Measurements from ENCODE around the gene LRRC71. TPM values are rescaled to one million over a fixed set of nuclear protein-coding genes. Genes with fewer than 3 reads are reported as not detected.
"Not testable (repeated sequence)": the region's sequence is repeated elsewhere in the genome, so short reads cannot be mapped to it uniquely, and the experiment has no call there.

Gene LRRC71
- total RNA-seq, 4 donors from 2014 or later = not detected

DNA sequence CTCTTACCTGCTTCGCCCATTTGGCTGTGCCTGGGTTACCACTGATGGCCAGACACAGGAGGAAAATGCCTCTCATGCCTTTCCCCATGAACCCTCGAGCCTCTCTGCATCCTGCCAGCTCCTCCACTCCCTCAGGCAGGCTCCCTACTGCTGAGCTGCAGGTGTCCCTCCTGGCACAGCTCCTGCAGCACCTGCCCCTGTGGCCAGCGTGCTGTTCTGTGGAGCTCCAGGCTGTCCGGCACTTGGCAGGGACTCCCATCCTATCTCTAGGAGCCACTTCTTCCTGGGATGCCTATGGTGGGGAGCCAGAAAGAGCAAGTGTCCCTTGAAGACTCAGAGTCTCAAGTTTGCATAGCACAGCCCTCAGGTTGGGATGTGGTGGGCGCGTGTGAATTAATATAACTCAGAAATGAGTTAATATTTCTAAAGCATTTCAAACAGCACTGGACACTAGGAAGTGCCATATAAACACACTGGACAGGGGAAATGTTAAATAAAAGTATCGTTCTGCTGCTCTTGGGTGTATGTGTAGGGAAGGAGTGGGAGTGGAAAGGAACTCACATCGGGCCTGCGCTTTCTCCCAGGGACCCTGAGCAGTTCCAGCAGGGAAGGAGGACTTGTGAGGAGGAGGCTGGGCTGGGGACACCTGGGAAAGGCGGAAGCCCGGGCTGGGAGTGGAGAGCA lies 2.7 kb downstream of the LRRC71 start:
- H3K27ac ChIP-seq = no peak overlapping the region
- no peaks in the 10 kb centered on the region for H3K36me3 ChIP-seq
- TF ChIP-seq POLR2AphosphoS5 (IDR thresholded peaks at IDR 0.05) = no peak
- no peak for TF ChIP-seq POLR2A (IDR thresholded peaks at IDR 0.05)
- TF ChIP-seq, protein P1, sequence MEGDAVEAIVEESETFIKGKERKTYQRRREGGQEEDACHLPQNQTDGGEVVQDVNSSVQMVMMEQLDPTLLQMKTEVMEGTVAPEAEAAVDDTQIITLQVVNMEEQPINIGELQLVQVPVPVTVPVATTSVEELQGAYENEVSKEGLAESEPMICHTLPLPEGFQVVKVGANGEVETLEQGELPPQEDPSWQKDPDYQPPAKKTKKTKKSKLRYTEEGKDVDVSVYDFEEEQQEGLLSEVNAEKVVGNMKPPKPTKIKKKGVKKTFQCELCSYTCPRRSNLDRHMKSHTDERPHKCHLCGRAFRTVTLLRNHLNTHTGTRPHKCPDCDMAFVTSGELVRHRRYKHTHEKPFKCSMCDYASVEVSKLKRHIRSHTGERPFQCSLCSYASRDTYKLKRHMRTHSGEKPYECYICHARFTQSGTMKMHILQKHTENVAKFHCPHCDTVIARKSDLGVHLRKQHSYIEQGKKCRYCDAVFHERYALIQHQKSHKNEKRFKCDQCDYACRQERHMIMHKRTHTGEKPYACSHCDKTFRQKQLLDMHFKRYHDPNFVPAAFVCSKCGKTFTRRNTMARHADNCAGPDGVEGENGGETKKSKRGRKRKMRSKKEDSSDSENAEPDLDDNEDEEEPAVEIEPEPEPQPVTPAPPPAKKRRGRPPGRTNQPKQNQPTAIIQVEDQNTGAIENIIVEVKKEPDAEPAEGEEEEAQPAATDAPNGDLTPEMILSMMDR (IDR thresholded peaks at IDR 0.05) = no peak
- no peak for TF ChIP-seq EP300 (IDR thresholded peaks at IDR 0.05)
- peaks cover 90% of the 10 kb centered on the region for H3K27me3 ChIP-seq
- WGBS = 24% methylated on average over 8 of the region's 11 CpGs
- no peaks in the 10 kb centered on the region for H3K9me3 ChIP-seq
- no peak overlapping the region for H3K4me3 ChIP-seq
- no peak for DNase-seq (ENCODE audit: low spot score in 2 of 2)
- H3K4me1 ChIP-seq = peaks cover 33% of the 10 kb centered on the region

DNA sequence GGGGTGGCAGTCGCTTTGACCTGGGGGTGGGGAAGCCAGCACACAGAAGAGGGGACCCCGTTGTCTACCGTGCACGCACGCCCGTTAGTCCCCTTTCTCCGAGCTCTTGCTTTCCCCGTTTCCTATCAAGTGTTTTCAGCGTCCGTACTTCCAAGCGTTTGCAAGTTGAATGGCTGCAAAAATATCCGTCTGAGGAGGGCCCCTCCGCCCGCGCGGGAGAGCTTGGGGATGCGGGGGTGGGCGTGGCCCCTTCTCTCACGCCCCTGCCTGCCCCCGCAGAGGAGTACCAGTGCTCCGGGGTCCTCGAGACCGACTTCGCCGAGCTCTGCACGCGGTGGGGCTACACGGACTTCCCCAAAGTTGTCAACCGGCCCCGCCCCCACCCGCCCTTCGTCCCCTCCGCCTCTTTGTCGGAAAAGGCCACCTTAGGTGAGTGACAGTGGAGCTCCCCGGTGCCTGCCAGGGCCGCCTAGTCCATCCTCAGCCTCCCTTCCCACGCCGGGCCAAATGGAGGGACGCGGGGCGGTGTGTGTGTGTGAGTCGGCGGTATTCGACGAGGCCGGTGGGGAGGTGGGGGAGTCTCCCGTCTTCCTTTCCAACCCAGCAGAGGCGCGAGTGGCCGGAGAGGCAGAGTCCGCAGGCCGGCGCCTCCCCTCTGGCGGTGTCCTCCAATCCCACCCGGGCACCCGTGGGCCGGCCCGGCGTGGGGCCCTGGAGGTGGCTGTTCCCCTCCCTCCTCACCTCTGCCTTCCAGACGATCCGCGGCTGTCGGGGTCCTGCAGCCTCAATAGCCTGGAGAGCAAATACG lies 3.4 kb downstream of the LRRC71 start:
- no peak for DNase-seq (ENCODE audit: low spot score in 2 of 2)
- peak overlapping the region; percentile 20 for H3K4me3 ChIP-seq
- peaks cover 33% of the 10 kb centered on the region for H3K4me1 ChIP-seq
- peaks cover 92% of the 10 kb centered on the region for H3K27me3 ChIP-seq
- no peak overlapping the region for H3K27ac ChIP-seq
- TF ChIP-seq, protein P1 (IDR thresholded peaks at IDR 0.05) = no peak
- TF ChIP-seq EP300 (IDR thresholded peaks at IDR 0.05) (no peak), POLR2AphosphoS5 (IDR thresholded peaks at IDR 0.05) (no peak), POLR2A (IDR thresholded peaks at IDR 0.05) (no peak)
- no peaks in the 10 kb centered on the region for H3K36me3 ChIP-seq
- 2% methylated on average over 9 of the region's 64 CpGs for WGBS
- H3K9me3 ChIP-seq = no peaks in the 10 kb centered on the region

DNA sequence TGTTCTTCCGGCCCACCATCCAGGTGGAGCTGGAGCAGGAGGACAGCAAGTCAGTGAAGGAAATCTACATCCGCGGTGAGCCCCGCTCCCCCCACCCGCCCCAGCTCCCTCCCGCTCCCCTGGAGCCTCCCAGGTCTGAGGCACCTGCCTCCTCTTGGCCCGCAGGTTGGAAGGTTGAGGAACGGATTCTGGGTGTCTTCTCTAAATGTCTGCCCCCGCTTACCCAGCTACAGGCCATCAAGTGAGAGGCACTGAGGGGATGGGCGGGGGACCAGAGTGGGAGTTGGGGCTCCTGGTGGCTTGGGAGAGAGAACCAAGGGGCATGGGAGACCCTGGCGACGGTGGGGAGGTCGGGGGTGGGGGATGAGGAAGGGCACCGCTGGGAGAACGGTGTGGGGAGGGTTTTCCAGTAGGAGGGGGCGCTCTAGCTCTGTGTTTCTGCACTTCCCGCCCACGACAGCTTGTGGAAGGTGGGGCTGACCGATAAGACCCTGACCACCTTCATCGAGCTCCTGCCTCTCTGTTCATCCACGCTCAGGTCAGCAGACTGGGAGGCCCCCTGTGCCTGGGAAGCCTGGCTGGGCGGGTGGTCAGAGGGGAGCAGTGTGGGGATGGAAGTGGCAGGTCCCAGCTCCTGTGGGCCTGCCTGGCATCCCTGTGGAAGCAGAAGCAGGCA lies 4.2 kb downstream of the LRRC71 start:
- 28% methylated on average over 12 of the region's 22 CpGs for WGBS
- H3K9me3 ChIP-seq = no peaks in the 10 kb centered on the region
- no peak overlapping the region for H3K4me3 ChIP-seq
- peaks cover 94% of the 10 kb centered on the region for H3K27me3 ChIP-seq
- peaks cover 33% of the 10 kb centered on the region for H3K4me1 ChIP-seq
- H3K36me3 ChIP-seq = no peaks in the 10 kb centered on the region
- no peak overlapping the region for H3K27ac ChIP-seq
- DNase-seq (ENCODE audit: low spot score in 2 of 2) = no peak
- no peak for TF ChIP-seq EP300 (IDR thresholded peaks at IDR 0.05)
- TF ChIP-seq POLR2A (IDR thresholded peaks at IDR 0.05) = no peak

- WGBS = 77% methylated on average over 5 of the region's 5 CpGs
- no peaks in the 10 kb centered on the region for H3K36me3 ChIP-seq
- no peak overlapping the region for H3K27ac ChIP-seq
- TF ChIP-seq, protein P1 (IDR thresholded peaks at IDR 0.05) = no peak
- TF ChIP-seq POLR2AphosphoS5 (IDR thresholded peaks at IDR 0.05) = no peak
- TF ChIP-seq POLR2A (IDR thresholded peaks at IDR 0.05) = no peak
- no peak for TF ChIP-seq EP300 (IDR thresholded peaks at IDR 0.05)
- H3K9me3 ChIP-seq = no peaks in the 10 kb centered on the region
- peaks cover 89% of the 10 kb centered on the region for H3K27me3 ChIP-seq
- H3K4me3 ChIP-seq = no peak overlapping the region
- peaks cover 30% of the 10 kb centered on the region for H3K4me1 ChIP-seq
- DNase-seq (ENCODE audit: low spot score in 2 of 2) = no peak
Measured at GRCh38 chr1:156925154-156926010, 5.0 kb downstream of the LRRC71 start.

DNA sequence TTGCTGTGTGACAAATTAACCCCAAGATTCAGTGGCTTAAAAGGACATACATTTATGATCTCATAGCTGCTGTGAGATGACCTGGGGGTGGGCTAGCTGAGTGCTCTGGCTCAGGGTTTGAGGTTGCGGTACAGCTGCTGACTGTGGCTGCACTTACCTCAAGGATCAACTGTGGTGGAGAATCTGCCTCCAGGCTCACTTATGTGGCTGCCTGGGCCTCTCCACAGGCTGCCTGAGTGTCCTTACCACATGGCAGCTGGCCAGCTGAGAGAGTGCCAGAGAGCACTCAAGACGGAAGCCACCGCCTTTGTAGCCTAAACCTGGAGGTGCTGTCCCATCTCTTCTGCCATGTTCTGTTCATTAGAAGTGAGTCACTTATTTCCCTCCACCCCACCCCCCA lies 5.7 kb downstream of the LRRC71 start:
- H3K27me3 ChIP-seq = peaks cover 81% of the 10 kb centered on the region

GRCh38 chr1:156926695-156927094 lies 6.3 kb downstream of the LRRC71 start:
- Histone ChIP-seq H3K27me3 (peaks cover 78% of the 10 kb centered on the region), H3K4me1 (peaks cover 24% of the 10 kb centered on the region)
- not testable (repeated sequence) for H3K36me3 ChIP-seq; DNase-seq (ENCODE audit: low spot score in 2 of 2); H3K9me3 ChIP-seq; H3K27ac ChIP-seq; H3K4me3 ChIP-seq
- 85% methylated on average over 6 of the region's 6 CpGs for WGBS

More for the DNA sequence above, 5.7 kb downstream of the LRRC71 start:
- TF ChIP-seq POLR2A (IDR thresholded peaks at IDR 0.05) (no peak), EP300 (IDR thresholded peaks at IDR 0.05) (no peak), POLR2AphosphoS5 (IDR thresholded peaks at IDR 0.05) (no peak)
- TF ChIP-seq, protein P1 (IDR thresholded peaks at IDR 0.05) = no peak
- Histone ChIP-seq H3K4me1 (peaks cover 24% of the 10 kb centered on the region), H3K36me3 (no peaks in the 10 kb centered on the region), H3K4me3 (no peak overlapping the region), H3K9me3 (no peaks in the 10 kb centered on the region), H3K27ac (no peak overlapping the region)
- 44% methylated on average over 3 of the region's 3 CpGs for WGBS
- DNase-seq (ENCODE audit: low spot score in 2 of 2) = no peak
